HEK293T (cell line): Measurements from ENCODE around the gene LAMB1.

Source experiments
- BHLHE40 ChIP-seq: fragments of 450-650 bp; IDR thresholded peaks from 2 replicates; pipeline ENCODE4 v1.6.1; 2016; ENCODE audit warnings: mild to moderate bottlenecking, moderate library complexity, borderline replicate concordance
- CTBP1 ChIP-seq: fragments of 450-650 bp; IDR thresholded peaks from 2 replicates; pipeline ENCODE4 v1.6.1; 2016; ENCODE audit warnings: borderline replicate concordance
- FOXA1 ChIP-seq: fragments of 450-650 bp; IDR thresholded peaks from 2 replicates; pipeline ENCODE4 v1.6.1; 2016; ENCODE audit warnings: mild to moderate bottlenecking
- FOXM1 ChIP-seq: fragments of 450-650 bp; IDR thresholded peaks from 2 replicates; pipeline ENCODE4 v1.6.1; 2017; ENCODE audit warnings: mild to moderate bottlenecking, borderline replicate concordance
- HDGF ChIP-seq: fragments of 450-650 bp; IDR thresholded peaks from 2 replicates; pipeline ENCODE4 v1.6.1; 2017; ENCODE audit warnings: antibody characterized with exemption, borderline replicate concordance
- NFRKB ChIP-seq: fragments of 450-650 bp; IDR thresholded peaks from 2 replicates; pipeline ENCODE4 v1.6.1; 2016; ENCODE audit warnings: mild to moderate bottlenecking, moderate library complexity
- SP1 ChIP-seq: fragments of 450-650 bp; IDR thresholded peaks from 2 replicates; pipeline ENCODE4 v1.6.1; 2017
- SUZ12 ChIP-seq: fragments of 450-650 bp; IDR thresholded peaks from 2 replicates; pipeline ENCODE4 v1.6.1; 2016; ENCODE audit warnings: mild to moderate bottlenecking

GRCh38 chr7:107876916-107877315, 126.0 kb downstream of the LAMB1 start:
- no peak for TF ChIP-seq SUZ12
- TF ChIP-seq BHLHE40 = no peak
- TF ChIP-seq FOXM1 = no peak
- TF ChIP-seq CTBP1 = no peak
- TF ChIP-seq NFRKB = no peak
- TF ChIP-seq HDGF = no peak
- TF ChIP-seq FOXA1 = no peak
- no peak for TF ChIP-seq SP1
